Endodermal cell (in vitro differentiated cells): ENCODE data around the gene QSER1. TPM values are rescaled to one million over a fixed set of nuclear protein-coding genes. Genes with fewer than 3 reads are reported as not detected.
A peak's percentile ranks its signal among the peaks of the same experiment; 100 is the strongest.

Experiments
- DNase-seq: peaks from one replicate; pipeline ENCODE4 v3.0.0-alpha.2; 2017
- H3K27ac ChIP-seq: 2 replicates; pipeline ENCODE4 v1.5.1; 2013; ENCODE audit warnings: mild to moderate bottlenecking, low read depth, low read length, moderate library complexity
- H3K27me3 ChIP-seq: 2 replicates; pipeline ENCODE4 v1.6.1; 2013; ENCODE audit warnings: mild to moderate bottlenecking, low read length, moderate library complexity; ENCODE audit not compliant: insufficient read depth, control insufficient read depth, poor library complexity, severe bottlenecking
- H3K36me3 ChIP-seq: 2 replicates; pipeline ENCODE4 v1.7.0; 2013; ENCODE audit warnings: mild to moderate bottlenecking, low read length, moderate library complexity; ENCODE audit not compliant: control insufficient read depth, insufficient read depth
- H3K4me1 ChIP-seq: one replicate; pipeline ENCODE4 v1.7.0; 2013; ENCODE audit warnings: low read length; ENCODE audit not compliant: control insufficient read depth, insufficient read depth
- H3K4me3 ChIP-seq: 2 replicates; pipeline ENCODE4 v1.5.1; 2013; ENCODE audit warnings: mild to moderate bottlenecking, low read length, moderate library complexity
- H3K9ac ChIP-seq: 2 replicates; pipeline ENCODE4 v1.6.1; 2013; ENCODE audit warnings: mild to moderate bottlenecking, low read length, moderate library complexity; ENCODE audit not compliant: poor library complexity, severe bottlenecking; ENCODE audit errors: extremely low read depth
- H3K9me3 ChIP-seq: 2 replicates; pipeline ENCODE4 v1.6.1; 2013; ENCODE audit warnings: mild to moderate bottlenecking, low read length, moderate library complexity; ENCODE audit not compliant: control insufficient read depth
- H3K27ac Mint-ChIP-seq: 2 replicates; pipeline ENCODE4 v1.8.0; 2020; ENCODE audit warnings: mixed read lengths
- H3K27me3 Mint-ChIP-seq: 2 replicates; pipeline ENCODE4 v1.8.0; 2021; ENCODE audit warnings: mild to moderate bottlenecking, mixed read lengths; ENCODE audit not compliant: insufficient read depth
- H3K36me3 Mint-ChIP-seq: 2 replicates; pipeline ENCODE4 v1.8.0; 2020; ENCODE audit warnings: low read depth, mixed read lengths
- H3K4me1 Mint-ChIP-seq: 2 replicates; pipeline ENCODE4 v1.8.0; 2020; ENCODE audit warnings: mixed read lengths
- H3K4me3 Mint-ChIP-seq: 2 replicates; pipeline ENCODE4 v1.8.0; 2020; ENCODE audit warnings: mild to moderate bottlenecking, moderate library complexity, mixed read lengths
- H3K9me3 Mint-ChIP-seq: 2 replicates; pipeline ENCODE4 v1.8.0; 2020; ENCODE audit warnings: mild to moderate bottlenecking, mixed read lengths
- WGBS, 2 experiments: methylation state at CpG; one replicate each; pipeline versions ENCODE4 v1.1.5 to v1.1.7; 2013; ENCODE audit warnings: missing lambda C conversion rate in 2 of 2, mixed read lengths in 1 of 2; ENCODE audit not compliant: insufficient coverage in 1 of 2, insufficient read length in 1 of 2; 5-methylcytosine and 5-hydroxymethylcytosine counted together
- total RNA-seq, 2 donors: library from RNA; stranded (reverse); fragmentation: NEBNext Ultra II Directional in 1 of 2; extraction: Animal tissue kit (Norgen Biotek cat#: 25700) in 1 of 2; gene quantifications; 2 replicates in 1 of 2; 3 replicates in 1 of 2; pipeline ENCODE4 v1.2.1, GENCODE V29; 2021
- TF ChIP-seq, protein P1 (sequence below): fragments of 200-600 bp; sonication (generic); conservative IDR thresholded peaks from 2 replicates; pipeline ENCODE4 v1.5.0; 2021; ENCODE audit warnings: antibody characterized with exemption, mild to moderate bottlenecking

Gene QSER1
- total RNA-seq, 2 donors from 2014 or later = 66.5 to 82.0 TPM

DNA sequence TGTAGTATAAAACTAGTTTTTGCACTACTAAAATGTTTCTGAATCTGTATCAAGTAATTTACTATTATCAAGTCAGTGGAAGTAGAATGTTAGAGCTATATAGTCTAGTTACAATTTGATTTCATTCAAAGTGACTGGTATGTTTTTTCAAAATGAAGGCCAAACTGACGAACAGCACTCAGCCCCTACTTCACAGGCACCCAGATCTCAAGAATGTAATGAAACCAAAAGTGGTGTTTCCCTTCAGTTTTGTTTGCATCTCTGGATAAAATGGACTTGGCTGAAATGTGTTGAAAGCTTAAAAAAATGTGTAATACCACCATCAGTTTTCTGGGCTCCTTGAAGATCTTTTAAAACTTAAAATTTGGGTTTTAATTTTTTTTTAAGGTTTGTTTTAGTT lies 46.4 kb downstream of the QSER1 start:
- Mint-ChIP-seq H3K9me3 (peaks cover 8% of the 10 kb centered on the region), H3K27ac (no peak overlapping the region), H3K4me1 (no peaks in the 10 kb centered on the region), H3K4me3 (no peak overlapping the region), H3K36me3 (peaks cover 73% of the 10 kb centered on the region), H3K27me3 (no peaks in the 10 kb centered on the region)
- WGBS, 2 experiments = 94 to 100% methylated on average over 1 of the region's 1 CpG
- DNase-seq = no peak
- H3K4me3 ChIP-seq = no peak overlapping the region
- no peaks in the 10 kb centered on the region for H3K27me3 ChIP-seq
- no peak overlapping the region for H3K27ac ChIP-seq
- H3K4me1 ChIP-seq = no peaks in the 10 kb centered on the region
- no peak overlapping the region for H3K9ac ChIP-seq
- TF ChIP-seq, protein P1, sequence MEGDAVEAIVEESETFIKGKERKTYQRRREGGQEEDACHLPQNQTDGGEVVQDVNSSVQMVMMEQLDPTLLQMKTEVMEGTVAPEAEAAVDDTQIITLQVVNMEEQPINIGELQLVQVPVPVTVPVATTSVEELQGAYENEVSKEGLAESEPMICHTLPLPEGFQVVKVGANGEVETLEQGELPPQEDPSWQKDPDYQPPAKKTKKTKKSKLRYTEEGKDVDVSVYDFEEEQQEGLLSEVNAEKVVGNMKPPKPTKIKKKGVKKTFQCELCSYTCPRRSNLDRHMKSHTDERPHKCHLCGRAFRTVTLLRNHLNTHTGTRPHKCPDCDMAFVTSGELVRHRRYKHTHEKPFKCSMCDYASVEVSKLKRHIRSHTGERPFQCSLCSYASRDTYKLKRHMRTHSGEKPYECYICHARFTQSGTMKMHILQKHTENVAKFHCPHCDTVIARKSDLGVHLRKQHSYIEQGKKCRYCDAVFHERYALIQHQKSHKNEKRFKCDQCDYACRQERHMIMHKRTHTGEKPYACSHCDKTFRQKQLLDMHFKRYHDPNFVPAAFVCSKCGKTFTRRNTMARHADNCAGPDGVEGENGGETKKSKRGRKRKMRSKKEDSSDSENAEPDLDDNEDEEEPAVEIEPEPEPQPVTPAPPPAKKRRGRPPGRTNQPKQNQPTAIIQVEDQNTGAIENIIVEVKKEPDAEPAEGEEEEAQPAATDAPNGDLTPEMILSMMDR = no peak
- peaks cover 9% of the 10 kb centered on the region for H3K9me3 ChIP-seq
- H3K36me3 ChIP-seq = peaks cover 49% of the 10 kb centered on the region

DNA sequence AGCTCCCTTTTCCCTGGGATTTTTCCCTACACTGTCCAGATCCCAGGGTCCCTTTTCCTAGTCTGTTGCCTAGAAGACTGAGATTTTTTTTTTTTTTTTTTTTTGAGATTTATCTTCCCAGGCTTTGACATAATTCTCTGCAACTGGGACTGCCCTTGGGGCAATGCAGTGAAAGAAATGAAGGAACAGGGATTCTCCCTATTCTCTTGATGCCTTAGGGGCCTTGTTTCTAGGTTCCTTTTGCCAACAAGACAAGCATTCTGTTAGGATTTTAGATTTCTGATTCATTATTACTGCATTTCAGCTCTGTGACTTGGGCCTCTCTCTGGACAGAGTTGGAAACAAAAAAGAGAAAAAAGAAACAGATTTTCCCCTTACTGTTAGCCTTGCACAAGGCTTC lies 47.3 kb downstream of the QSER1 start:
- Histone ChIP-seq H3K9ac (no peak overlapping the region), H3K4me1 (no peaks in the 10 kb centered on the region), H3K27me3 (no peaks in the 10 kb centered on the region), H3K4me3 (no peak overlapping the region), H3K27ac (no peak overlapping the region), H3K36me3 (peaks cover 41% of the 10 kb centered on the region), H3K9me3 (peaks cover 9% of the 10 kb centered on the region)
- H3K27me3 Mint-ChIP-seq = no peaks in the 10 kb centered on the region
- H3K4me1 Mint-ChIP-seq = no peaks in the 10 kb centered on the region
- TF ChIP-seq, protein P1 = no peak
- peaks cover 8% of the 10 kb centered on the region for H3K9me3 Mint-ChIP-seq
- H3K27ac Mint-ChIP-seq = peak overlapping the region; percentile 33
- no peak for DNase-seq
- no peak overlapping the region for H3K4me3 Mint-ChIP-seq
- H3K36me3 Mint-ChIP-seq = peaks cover 65% of the 10 kb centered on the region

DNA sequence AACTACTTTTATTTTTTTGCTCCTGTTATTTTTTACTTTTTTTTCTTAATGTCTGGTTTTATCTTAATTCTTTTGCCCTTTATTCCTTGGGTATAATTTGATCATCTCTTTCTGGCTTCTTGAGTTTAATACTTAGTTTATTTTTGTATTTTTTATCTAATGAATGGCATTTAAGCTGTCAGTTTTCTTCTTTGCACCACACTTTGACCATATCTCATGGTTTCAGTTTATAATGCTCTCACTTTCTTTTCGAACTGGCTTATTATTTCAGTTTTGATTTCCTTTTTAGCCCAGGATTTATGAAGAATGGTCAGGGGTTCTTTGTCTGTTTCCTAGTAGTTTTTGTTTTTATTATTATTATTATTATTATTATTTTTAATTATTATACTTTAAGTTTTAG lies 48.3 kb downstream of the QSER1 start:
- no peak overlapping the region for H3K4me3 Mint-ChIP-seq
- whole genome bisulfite sequencing, 2 experiments = 100% methylated on average over 1 of the region's 1 CpG; no CpG with 5 or more reads in 1 of the 2 experiments
- H3K27ac Mint-ChIP-seq = no peak overlapping the region
- peaks cover 10% of the 10 kb centered on the region for H3K9me3 Mint-ChIP-seq
- H3K9me3 ChIP-seq = peaks cover 9% of the 10 kb centered on the region
- no peak overlapping the region for H3K27ac ChIP-seq
- DNase-seq = no peak
- TF ChIP-seq, protein P1 = no peak
- no peaks in the 10 kb centered on the region for H3K4me1 ChIP-seq
- H3K36me3 ChIP-seq = peaks cover 31% of the 10 kb centered on the region
- H3K4me3 ChIP-seq = no peak overlapping the region
- H3K36me3 Mint-ChIP-seq = peaks cover 56% of the 10 kb centered on the region
- no peaks in the 10 kb centered on the region for H3K4me1 Mint-ChIP-seq
- H3K27me3 ChIP-seq = no peaks in the 10 kb centered on the region
- no peaks in the 10 kb centered on the region for H3K27me3 Mint-ChIP-seq
- H3K9ac ChIP-seq = no peak overlapping the region
